GM18861 (cell line): Measurements from ENCODE around the gene ARMC2.
"Not testable (repeated sequence)": the region's sequence is repeated elsewhere in the genome, so short reads cannot be mapped to it uniquely, and the experiment has no call there.

Experiments
- ATAC-seq: cut with Tn5 transposase; IDR thresholded peaks from one replicate; pipeline ENCODE4 v1.9.1; 2021; ENCODE audit not compliant: unreplicated experiment

ARMC2 gene

DNA sequence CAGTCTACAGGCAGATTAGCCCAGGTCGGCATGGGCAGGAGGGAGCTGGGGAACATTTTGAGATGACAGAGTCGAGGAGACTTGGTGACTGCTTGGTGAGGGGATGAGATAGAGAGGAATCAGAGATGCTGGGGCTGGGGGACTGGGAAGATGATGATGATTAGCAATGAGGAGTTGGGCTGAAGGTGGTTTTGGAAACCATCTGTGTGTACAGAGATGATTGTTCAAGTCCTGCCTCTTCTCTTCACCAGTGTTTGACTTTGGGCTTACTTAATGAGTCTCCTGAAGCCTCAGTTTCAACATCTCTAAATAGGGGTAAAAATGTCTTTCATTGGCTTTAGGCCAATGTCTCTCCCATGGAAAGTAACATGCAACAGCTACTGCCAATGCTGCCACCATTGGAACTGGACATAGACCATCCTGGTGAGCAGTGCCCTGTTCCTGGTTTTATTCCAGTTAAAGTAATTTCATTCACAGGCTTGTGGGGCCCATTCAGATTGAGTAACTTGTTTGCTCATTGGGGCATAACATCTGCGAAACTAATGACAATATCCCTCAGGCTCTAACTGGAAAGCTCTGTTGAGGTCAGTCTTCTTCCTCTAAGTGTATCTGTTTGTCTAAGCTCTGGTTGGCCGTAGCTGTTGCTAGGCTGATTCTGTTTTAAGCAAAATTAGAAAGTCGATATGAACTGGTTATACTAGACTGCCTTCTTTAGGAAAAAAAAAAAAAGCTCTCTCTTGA lies 99.1 kb downstream of the ARMC2 start:
- no peak for ATAC-seq

DNA sequence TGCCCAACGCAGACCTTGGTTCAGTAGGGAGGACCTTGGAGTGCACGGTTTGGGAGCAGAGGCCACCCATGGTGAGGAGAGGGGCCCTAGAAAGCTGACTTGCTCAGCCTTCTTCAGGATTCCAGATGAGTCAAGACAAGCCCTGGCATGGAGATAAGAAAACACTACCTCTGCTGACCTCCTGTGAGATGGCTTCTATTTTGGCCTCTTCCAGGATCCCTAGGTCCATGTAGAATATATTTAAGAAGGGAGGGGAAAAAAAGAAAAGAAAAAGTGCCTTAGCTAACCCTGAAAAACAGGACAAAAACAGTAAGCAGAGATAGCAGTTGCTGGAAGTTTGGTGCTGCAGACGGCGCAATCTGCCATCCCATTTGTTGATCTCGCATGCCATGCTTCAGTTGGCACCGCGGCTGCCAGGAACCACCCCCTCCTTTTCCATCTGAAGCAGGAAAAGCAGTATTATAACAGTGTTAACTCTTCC lies 100.0 kb downstream of the ARMC2 start:
- no peak for ATAC-seq

DNA sequence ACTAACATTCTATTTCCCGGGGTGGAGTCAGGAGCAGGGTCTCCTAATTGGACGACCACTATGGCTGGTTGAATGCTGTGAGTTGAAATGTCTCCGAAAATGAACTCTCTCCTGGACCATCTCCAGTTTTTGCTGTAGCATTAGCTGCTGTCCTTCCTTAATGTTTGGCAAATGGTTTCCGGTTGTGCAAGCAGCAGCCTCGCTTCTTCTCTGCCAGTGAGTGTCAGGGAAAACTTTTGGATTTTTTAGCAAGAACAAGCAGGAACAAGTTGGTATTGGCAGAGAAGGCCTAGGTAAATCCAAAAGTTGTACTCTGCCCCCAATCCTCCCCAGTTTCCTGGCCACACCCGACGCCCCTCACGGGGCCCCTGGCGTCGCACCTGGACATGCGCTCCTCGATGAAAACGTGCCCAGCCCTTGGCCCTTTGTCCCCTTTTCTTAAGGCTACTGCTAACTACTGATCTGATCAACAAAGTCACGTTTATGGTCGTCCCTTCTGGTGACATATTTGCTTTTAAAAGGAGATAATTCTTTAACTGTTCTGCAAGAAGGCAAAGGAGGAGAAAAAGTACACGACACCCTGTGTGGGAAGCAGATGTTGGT lies 103.2 kb downstream of the ARMC2 start:
- ATAC-seq, result no peak

DNA sequence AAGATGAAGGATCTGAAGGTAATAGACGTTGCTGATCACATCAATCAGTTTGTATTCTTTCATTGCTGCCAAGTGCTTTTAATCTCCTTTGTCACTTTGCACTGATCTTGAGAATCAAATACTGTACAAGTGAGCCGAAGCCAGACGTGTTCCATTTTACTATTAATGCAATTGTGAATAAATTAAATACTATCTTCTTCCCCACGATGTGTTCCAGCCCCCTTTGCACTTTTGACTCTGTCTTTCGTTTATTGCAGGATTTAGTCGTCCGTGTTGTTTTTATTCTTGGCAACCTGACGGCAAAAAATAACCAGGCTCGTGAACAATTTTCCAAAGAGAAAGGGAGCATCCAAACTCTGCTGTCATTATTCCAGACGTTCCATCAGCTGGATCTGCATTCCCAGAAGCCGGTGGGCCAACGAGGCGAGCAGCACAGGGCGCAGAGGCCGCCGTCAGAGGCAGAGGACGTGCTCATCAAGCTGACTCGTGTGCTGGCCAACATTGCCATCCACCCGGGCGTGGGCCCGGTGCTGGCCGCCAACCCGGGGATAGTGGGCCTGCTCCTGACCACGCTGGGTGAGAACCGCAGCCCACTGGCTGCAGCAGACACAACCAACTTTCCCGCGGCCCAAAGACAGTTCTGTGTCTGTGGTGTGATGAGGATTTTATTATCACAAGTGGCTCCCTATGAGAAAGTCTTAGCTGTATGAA lies 104.7 kb downstream of the ARMC2 start:
- no peak for ATAC-seq

DNA sequence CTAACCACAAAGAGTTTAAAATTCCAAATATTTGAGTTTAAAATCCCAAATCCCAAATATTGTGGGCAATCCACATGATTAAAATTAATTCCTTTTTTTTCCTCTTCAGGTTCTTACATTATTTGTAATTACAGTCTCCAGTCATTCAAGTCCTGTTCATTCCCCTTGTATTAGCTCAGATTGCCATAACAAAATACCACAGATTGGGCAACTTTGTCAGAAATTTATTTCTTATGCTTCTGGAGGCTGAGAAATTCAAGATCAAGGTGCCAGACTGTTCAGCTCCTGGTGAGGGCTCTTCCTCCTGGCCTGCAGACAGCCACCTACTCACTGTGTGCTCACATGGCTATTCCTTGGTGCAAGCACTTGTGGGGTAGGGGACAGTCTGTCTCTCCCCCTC lies 105.5 kb downstream of the ARMC2 start:
- no peak for ATAC-seq

DNA sequence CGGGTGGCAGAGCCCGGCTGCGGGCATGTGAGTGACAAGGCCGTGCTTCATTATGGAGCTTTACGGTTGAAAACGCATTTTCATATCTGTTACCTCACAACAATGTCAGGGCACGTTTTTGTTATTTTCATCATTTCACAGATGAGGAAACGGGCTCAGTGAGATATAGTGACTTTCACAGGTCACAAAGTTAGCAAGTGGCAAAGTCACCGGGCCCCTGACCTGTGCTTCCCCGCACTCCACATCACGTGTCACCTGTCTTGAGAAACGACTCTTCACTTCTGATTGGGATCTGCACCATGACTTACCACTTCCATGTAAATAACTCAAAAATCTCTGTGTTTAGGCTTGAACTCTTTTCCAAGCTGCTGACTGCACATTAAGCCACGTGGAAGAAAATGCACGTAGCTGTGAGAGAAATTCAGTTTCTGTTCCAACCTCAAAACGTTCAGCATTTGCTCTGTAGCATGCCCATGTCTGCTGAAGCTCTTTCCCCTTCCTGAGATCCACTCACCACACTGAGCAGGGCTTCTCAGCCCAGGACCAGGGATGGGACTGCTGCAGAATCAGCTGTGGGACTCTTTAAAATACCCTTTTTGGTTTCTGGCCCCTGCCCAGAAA lies 107.2 kb downstream of the ARMC2 start:
- no peak for ATAC-seq

DNA sequence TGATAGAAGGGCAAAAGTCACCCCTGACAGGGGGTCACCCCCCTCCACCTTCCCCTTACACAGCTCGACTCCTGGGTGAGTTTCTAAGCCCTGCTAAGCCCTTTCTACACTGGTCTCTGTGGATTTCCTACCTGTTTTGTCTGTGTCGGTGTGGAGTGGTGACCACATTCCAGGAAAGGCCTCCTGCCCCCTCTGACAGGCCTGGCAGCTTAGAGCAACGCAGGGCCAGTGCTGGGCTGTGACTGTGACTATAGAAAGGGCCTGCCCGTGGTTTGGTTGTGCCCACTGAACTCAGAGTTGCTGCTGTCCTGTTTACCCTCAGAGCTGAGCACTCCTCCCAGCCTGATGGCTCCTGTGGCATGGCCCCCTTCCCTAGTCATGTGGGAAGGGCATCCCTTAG lies 109.0 kb downstream of the ARMC2 start:
- ATAC-seq, result no peak

DNA sequence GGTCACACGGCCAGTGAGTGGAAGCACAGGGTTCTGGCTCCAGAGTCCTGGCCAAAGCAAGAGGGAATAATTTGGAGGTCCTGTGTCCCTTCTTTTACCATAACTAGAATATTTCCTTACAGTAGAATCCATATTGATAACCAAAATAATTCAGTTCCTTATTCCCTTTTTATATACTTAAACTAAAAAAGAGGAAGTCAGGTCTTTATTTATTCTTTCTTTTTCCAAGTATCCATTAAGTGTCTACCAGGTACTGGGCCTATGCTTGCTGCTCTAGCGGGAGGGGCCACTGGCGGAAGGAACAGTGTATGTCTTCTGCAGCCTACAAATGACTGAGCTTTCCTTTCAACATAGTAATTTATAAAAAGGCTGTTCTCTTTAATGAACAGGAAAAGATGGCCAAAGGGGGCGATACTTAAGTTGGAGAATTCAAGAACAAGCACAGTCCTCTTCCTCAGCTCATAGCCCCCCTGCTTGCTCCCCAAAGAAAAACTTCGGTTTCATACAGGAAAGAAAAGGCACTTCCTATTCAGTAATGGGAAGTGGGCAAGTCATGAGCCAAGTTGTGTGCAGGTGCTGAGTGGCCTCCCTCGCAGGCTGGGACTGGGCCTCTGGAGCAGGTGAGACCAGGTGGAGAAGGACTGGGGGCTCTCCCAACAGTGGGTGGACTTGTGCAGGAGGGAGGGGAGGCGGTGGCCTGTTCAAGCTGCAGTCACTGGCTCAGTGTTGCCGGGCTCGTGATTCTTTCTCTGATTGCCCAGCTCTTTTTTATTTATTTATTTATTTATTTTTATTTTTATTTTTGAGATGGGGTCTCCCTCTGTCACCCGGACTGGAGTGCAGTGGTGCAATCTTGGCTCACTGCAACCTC lies 110.9 kb downstream of the ARMC2 start:
- no peak for ATAC-seq

DNA sequence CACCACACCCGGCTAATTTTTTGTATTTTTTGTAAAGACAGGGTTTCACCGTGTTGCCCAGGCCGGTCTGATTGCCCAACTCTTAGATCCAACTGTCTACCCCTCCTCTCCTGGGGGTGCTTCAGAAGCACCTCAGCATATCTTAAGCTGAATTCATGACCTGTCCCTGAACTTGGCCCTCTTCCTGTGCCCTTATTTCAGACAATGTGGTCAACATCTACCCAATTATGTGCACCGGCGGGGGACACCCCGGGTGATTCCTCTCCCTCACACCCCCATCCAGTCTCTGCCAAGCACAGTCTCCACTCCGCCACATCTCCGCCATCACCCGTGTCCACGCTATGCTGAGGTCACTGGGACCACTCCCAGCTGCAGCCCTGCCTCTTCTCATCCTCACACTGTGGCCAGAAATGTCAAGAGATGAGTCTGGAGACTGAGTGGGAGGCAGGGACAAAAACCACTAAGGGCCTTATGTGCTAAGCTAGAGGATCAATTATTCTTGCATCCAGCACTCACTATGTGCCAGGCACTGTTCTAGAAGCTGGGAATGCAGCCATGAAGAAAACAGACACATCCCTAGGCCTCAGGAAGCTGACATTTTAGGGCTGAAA lies 111.9 kb downstream of the ARMC2 start:
- ATAC-seq, result no peak

DNA sequence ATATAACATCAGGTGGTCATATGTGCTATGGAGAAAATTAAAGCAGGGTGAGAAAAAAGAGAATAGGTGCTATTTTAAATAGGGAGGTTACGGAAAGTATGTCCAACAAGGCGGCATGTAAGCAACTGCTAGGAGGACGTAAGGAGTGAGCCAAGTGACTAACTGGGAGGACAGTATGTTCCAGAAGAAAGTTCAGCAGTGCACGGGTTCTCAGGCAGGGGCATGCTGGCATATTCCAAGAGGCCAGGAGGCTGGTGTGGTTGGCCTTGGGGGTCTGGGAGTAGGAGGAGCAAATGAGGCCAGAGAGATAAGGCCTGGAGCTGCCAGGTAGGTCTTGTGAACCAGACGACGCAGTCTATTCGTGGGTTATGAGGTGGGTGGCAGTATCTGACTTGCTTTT lies 112.4 kb downstream of the ARMC2 start:
- ATAC-seq, result no peak

DNA sequence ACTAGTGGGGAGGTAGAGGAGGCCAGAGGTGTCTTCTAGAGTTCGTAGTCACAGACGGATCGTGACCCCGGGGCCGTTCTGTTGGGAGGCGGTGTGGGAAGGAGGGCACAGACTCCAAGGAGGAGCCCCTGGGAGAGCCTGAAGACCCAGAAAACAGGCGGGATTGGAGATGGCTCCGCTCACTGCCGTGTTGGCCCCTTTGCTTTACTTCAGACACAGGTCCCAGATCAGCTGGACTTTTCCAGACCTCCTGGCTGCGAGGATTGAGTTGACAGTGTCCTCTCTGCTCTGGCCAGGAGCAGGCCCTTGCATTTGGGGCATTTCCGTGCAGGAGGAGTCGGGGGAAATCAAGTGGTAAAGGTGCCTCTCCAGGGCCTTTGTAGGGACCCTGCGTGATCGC lies 112.9 kb downstream of the ARMC2 start:
- no peak for ATAC-seq

DNA sequence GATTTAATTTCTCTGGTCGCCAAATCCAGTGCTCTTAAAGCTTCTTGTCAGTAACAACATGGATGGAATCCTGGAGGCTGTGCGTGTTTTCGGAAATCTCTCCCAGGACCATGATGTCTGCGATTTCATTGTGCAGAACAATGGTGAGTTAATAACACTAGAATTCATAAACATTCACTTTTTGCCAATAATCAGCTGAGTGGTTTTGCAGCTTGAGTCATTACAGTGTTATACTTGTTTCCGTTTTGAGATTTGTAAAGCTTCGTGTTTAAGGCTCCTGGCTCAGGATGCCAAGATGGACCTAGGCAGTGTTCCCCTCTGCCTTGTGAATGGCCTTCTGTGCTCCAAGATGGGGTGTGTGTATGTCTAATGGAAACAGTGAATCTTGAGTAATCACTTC lies 113.8 kb downstream of the ARMC2 start:
- no peak for ATAC-seq

DNA sequence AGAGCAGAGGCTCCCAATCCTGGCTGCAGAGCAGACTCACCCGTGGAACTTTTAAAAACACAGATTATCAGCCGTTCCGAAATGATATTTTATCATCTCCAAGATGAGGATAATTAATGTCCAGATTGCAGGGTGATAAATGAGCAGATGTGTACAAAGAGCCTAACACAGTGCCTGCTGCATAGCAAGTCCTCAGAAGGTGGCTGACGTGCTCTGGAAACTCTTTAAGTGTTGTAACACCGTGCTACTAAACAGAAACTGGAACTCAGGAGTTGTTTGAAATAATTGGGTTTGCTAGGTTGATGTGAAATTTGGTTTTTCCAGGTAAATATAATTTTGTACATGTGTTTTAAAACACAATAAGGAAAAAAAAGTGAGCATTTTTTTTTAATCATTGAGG lies 118.0 kb downstream of the ARMC2 start:
- ATAC-seq, result no peak

DNA sequence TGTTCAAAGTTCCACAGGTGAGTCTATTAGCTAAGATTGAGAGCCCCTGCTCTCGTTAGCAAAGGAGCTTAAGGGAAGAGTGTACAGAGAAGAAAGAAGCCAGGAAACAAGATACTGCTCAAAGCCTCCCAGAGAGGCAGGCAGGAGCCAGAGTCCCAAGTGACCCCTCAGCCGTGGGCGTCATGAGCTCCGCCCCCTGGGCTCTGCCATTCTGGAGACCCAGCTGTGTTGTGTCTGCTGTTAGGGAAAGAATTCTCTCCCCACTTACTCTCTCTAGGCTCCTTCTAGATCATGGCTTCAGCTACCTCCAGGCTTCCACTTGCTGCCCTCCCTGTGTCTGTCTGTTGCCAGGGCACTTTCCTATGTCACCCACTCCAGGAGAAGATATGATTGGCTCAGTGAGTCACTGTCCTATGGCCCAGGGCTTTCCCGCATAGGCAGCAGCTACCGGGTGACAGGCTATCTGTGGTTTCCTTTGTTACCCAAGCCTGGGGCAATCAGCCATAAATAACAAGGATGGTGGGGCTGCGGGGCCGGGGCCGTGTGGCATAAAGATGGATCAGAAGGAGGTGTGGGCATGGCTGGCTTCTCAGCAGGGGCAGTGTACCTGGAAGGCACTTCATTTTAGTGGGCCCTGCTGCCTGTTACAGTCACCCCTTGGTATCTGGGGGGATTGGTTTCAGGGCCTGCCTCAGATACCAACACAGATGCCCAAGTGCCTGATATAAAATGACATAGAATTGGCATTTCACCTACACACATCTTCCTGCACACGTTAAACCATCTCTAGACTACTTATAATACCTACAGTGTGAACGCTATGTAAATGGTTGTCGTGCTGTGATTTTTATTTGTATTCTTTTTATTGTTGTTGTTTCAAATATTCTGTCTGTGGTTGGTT lies 118.9 kb downstream of the ARMC2 start:
- no peak for ATAC-seq

DNA sequence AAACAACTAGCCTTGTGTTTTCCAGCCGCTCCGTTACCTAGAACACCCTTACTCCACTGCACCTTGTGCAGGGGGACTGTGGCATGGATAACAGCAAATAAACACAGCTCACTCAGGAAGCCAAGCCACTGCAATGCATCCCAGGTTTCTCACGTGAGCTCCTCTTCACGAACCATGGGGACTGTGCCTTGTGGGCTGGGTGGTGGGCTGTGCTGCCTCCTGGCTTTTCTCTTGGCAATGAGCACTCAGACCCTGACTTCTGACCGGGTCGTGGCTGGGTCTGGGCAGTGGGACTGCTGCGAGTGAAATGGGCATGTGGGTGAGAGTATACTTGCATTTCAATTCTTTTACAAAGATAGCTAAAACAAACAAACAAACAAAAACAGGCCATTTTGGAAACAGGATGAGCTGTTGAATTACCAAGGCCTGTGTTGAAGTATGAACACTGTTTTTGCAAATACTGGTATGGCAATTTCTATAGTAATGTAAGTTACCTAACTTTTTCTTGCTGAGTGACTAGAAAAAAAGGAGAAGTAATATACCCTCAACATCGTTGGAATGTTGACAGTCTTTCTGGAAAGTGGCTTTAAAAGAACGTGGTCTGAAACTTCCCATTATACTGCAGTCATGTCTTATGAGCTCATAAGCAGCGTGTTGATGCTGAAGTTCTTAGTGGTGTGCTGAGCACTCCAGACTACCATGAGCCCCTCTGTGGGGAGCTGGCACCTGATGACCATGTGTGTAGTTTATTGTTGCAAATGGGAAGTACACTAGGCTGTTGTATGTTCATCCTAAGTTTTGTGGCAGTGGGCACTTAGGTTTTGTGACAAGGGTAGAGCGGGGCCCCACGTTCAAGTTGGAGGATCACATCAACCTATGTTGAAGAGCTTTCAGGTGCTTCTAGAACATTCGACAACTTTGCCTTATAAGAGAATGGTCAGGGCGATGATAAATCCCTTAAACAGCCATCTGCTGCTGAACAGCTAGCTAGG lies 120.4 kb downstream of the ARMC2 start:
- no peak for ATAC-seq

DNA sequence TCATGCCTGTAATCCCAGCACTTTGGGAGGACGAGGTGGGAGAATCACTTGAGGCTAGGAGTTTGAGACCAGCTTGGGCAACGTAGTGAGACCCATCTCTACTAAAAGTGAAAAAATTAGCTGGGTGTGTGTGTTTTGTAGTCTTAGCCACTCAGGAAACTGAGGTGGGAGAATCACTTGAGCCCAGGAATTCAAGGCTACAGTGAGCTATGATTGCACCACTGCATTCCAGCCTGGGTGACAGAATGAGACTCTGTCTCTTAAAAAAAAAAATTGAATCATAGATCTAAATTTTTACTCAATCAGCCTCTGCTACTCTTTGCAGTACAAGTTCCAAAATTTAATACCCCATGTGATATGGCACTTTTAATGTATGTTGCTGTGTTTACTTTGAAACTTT lies 121.6 kb downstream of the ARMC2 start:
- no peak for ATAC-seq

DNA sequence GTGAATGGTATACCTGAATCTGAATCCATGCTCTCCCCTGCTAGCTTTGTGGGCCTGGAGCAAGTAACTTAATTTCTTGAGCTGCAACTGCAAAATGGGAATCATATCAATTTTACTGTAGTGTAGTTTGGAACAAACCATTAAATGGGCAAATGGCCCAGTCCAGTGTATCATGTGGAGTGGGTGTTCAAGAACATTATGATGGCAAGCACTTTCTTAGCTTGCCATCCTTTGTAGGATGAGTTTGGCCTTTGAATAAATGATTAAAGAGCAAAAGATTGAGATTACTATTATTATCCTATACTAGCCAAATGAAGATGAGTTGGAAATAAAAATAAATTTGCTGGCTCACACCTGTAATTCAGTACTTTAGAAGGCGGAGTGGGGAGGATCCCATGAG lies 126.0 kb downstream of the ARMC2 start:
- ATAC-seq, result no peak

DNA sequence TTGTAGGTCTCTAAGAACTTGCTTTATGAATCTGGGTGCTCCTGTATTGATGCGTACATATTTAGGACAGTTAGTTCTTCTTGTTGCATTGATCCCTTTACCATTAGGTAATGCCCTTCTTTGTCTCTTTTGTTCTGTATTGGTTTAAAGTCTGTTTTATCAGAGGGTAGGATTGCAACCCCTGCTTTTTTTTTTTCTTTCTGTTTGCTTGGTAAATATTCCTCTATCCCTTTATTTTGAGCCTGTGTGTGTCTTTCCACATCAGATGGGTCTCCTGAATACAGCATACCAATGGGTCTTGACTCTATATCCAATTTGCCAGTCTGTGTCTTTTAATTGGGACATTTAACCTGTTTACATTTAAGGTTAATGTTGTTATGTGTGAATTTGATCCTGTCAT lies 130.4 kb downstream of the ARMC2 start:
- not testable (repeated sequence) for ATAC-seq
